Measurements from ENCODE around the gene PKHD1.

PKHD1 gene

GRCh38 chr6:52115891-52116604, 28.6 kb upstream of the PKHD1 start:
- TF ChIP-seq CTCF (IDR thresholded peaks at IDR 0.05; ENCODE audit: low read depth, low read length) (no peak), POLR2A (IDR thresholded peaks at IDR 0.05; ENCODE audit: extremely low read depth, insufficient read length) (no peak), MYC (IDR thresholded peaks at IDR 0.05; ENCODE audit: low read depth, low read length) (no peak), MAX (IDR thresholded peaks at IDR 0.05; ENCODE audit: low read depth, low read length) (no peak)
- no peak for DNase-seq (ENCODE audit: low read depth)
- H3K4me3 ChIP-seq (ENCODE audit: low read depth, low read length) = no peak overlapping the region

GRCh38 chr6:52115145-52115741, 27.8 kb upstream of the PKHD1 start:
- no peak for TF ChIP-seq MAX (IDR thresholded peaks at IDR 0.05; ENCODE audit: low read depth, low read length)
- no peak for TF ChIP-seq MYC (IDR thresholded peaks at IDR 0.05; ENCODE audit: low read depth, low read length)
- no peak for TF ChIP-seq CTCF (IDR thresholded peaks at IDR 0.05; ENCODE audit: low read depth, low read length)
- TF ChIP-seq POLR2A (IDR thresholded peaks at IDR 0.05; ENCODE audit: extremely low read depth, insufficient read length) = no peak
- H3K4me3 ChIP-seq (ENCODE audit: low read depth, low read length) = no peak overlapping the region
- DNase-seq (ENCODE audit: low read depth) = no peak

GRCh38 chr6:52109171-52109571, 21.8 kb upstream of the PKHD1 start:
- TF ChIP-seq MYC (IDR thresholded peaks at IDR 0.05; ENCODE audit: low read depth, low read length) (no peak), POLR2A (IDR thresholded peaks at IDR 0.05; ENCODE audit: extremely low read depth, insufficient read length) (no peak), CTCF (IDR thresholded peaks at IDR 0.05; ENCODE audit: low read depth, low read length) (no peak), MAX (IDR thresholded peaks at IDR 0.05; ENCODE audit: low read depth, low read length) (no peak)
- no peak overlapping the region for H3K4me3 ChIP-seq (ENCODE audit: low read depth, low read length)
- DNase-seq (ENCODE audit: low read depth) = no peak

- no peak for DNase-seq (ENCODE audit: low read depth)
- H3K4me3 ChIP-seq (ENCODE audit: low read depth, low read length) = no peak overlapping the region
- TF ChIP-seq CTCF (IDR thresholded peaks at IDR 0.05; ENCODE audit: low read depth, low read length) (no peak), POLR2A (IDR thresholded peaks at IDR 0.05; ENCODE audit: extremely low read depth, insufficient read length) (no peak), MAX (IDR thresholded peaks at IDR 0.05; ENCODE audit: low read depth, low read length) (no peak), MYC (IDR thresholded peaks at IDR 0.05; ENCODE audit: low read depth, low read length) (no peak)
Observed at GRCh38 chr6:52108128-52108527, 20.7 kb upstream of the PKHD1 start.

GRCh38 chr6:52106994-52107393, 19.6 kb upstream of the PKHD1 start:
- no peak for DNase-seq (ENCODE audit: low read depth)
- no peak overlapping the region for H3K4me3 ChIP-seq (ENCODE audit: low read depth, low read length)
- TF ChIP-seq MAX (IDR thresholded peaks at IDR 0.05; ENCODE audit: low read depth, low read length) (no peak), CTCF (IDR thresholded peaks at IDR 0.05; ENCODE audit: low read depth, low read length) (no peak), POLR2A (IDR thresholded peaks at IDR 0.05; ENCODE audit: extremely low read depth, insufficient read length) (no peak), MYC (IDR thresholded peaks at IDR 0.05; ENCODE audit: low read depth, low read length) (no peak)
